ENCODE measurements around the gene SMAD3.

SMAD3 gene

DNA sequence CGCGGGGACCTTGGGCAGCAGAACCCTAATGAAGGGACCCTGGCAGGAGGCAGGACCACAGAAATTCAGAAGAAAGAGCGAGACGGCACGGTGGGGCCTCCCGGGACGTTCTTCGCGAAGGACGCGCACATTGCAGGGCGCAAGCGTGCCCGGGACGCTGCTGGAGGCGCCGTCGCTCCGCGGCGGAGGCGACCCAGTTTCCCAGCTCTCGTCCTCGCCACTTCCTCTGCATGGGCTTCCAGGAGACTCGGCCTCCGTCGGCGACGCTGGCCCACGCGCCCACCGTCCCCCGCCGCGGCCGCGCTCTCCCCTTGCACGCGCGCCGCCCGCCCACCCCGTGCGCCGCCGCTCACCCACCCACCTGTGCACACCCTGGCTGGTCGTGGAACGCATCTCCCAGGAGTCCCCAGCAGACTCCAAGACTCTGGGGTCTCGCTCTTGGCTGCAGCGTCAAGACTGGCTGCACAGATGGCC lies 31.8 kb upstream of the SMAD3 start:
- no peak for TF ChIP-seq CTCF (IDR thresholded peaks at IDR 0.05; ENCODE audit: insufficient read depth, low read depth, low read length, missing control alignments)
- no peak for DNase-seq (ENCODE audit: low read depth)
- H3K4me3 ChIP-seq (ENCODE audit: low read depth, low read length) = no peak overlapping the region

GRCh38 chr15:67035886-67036285 lies 29.5 kb upstream of the SMAD3 start:
- no peak for TF ChIP-seq CTCF (IDR thresholded peaks at IDR 0.05; ENCODE audit: insufficient read depth, low read depth, low read length, missing control alignments)
- no peak for DNase-seq (ENCODE audit: low read depth)
- H3K4me3 ChIP-seq (ENCODE audit: low read depth, low read length) = no peak overlapping the region

GRCh38 chr15:67036775-67037555 lies 28.4 kb upstream of the SMAD3 start:
- no peak overlapping the region for H3K4me3 ChIP-seq (ENCODE audit: low read depth, low read length)
- DNase-seq (ENCODE audit: low read depth) = no peak
- TF ChIP-seq CTCF (IDR thresholded peaks at IDR 0.05; ENCODE audit: insufficient read depth, low read depth, low read length, missing control alignments) = no peak

GRCh38 chr15:67037694-67038093 lies 27.7 kb upstream of the SMAD3 start:
- DNase-seq (ENCODE audit: low read depth) = no peak
- no peak for TF ChIP-seq CTCF (IDR thresholded peaks at IDR 0.05; ENCODE audit: insufficient read depth, low read depth, low read length, missing control alignments)
- no peak overlapping the region for H3K4me3 ChIP-seq (ENCODE audit: low read depth, low read length)

- no peak overlapping the region for H3K4me3 ChIP-seq (ENCODE audit: low read depth, low read length)
- no peak for DNase-seq (ENCODE audit: low read depth)
- TF ChIP-seq CTCF (IDR thresholded peaks at IDR 0.05; ENCODE audit: insufficient read depth, low read depth, low read length, missing control alignments) = no peak
Measured at GRCh38 chr15:67038736-67039135, 26.7 kb upstream of the SMAD3 start.

- DNase-seq (ENCODE audit: low read depth) = no peak
- H3K4me3 ChIP-seq (ENCODE audit: low read depth, low read length) = no peak overlapping the region
- no peak for TF ChIP-seq CTCF (IDR thresholded peaks at IDR 0.05; ENCODE audit: insufficient read depth, low read depth, low read length, missing control alignments)
Measured at GRCh38 chr15:67039384-67040075, 25.9 kb upstream of the SMAD3 start.

All from GM12865 (cell line).